SU-DHL-6 (cell line): ENCODE measurements around the gene CYP4F11.

Experiments
- H2AFZ ChIP-seq: fragments of 200-600 bp; sonication (generic); 2 replicates; pipeline ENCODE4 v1.6.1; 2014; ENCODE audit warnings: low read depth, mild to moderate bottlenecking, moderate library complexity, mixed read lengths, antibody characterized with exemption, low read length; ENCODE audit not compliant: severe bottlenecking
- H3F3A ChIP-seq: fragments of 200-600 bp; shearing (Covaris generic); 2 replicates; pipeline ENCODE4 v1.6.0; 2016; ENCODE audit warnings: antibody characterized with exemption, mild to moderate bottlenecking; ENCODE audit not compliant: insufficient read depth
- H3K27ac ChIP-seq: fragments of 200-600 bp; sonication (generic); 2 replicates; pipeline ENCODE4 v1.5.1; 2016; ENCODE audit warnings: low read depth, mild to moderate bottlenecking, low read length, moderate library complexity, mixed read lengths
- H3K27me3 ChIP-seq: fragments of 200-600 bp; sonication (generic), shearing (Covaris generic); 2 replicates; pipeline ENCODE4 v1.6.0; 2014; ENCODE audit warnings: mild to moderate bottlenecking, low read length
- H3K36me3 ChIP-seq: fragments of 200-600 bp; sonication (generic); 2 replicates; pipeline ENCODE4 v1.6.1; 2014; ENCODE audit warnings: mild to moderate bottlenecking, low read length, mixed read lengths
- H3K4me2 ChIP-seq: fragments of 300-600, 200-600 bp; shearing (Covaris generic), sonication (generic); 2 replicates; pipeline ENCODE4 v1.6.0; 2014; ENCODE audit warnings: low read length, low read depth, mild to moderate bottlenecking; ENCODE audit not compliant: poor library complexity, severe bottlenecking
- H3K4me3 ChIP-seq: fragments of 200-600 bp; sonication (generic); 2 replicates; pipeline ENCODE4 v1.5.1; 2014; ENCODE audit warnings: antibody characterized with exemption, low read length, mild to moderate bottlenecking, mixed read lengths; ENCODE audit not compliant: insufficient read depth, poor library complexity, severe bottlenecking
- H3K79me2 ChIP-seq: fragments of 200-600 bp; sonication (generic); 2 replicates; pipeline ENCODE4 v1.6.1; 2014; ENCODE audit warnings: mild to moderate bottlenecking, low read length, moderate library complexity; ENCODE audit not compliant: insufficient read depth
- H3K9ac ChIP-seq: fragments of 200-600 bp; sonication (generic); 2 replicates; pipeline ENCODE4 v1.7.0; 2014; ENCODE audit warnings: mild to moderate bottlenecking, low read length
- H3K9me2 ChIP-seq: fragments of 200-600 bp; sonication (generic); replicated peaks from 2 replicates; pipeline ENCODE4 v1.6.1; 2014; ENCODE audit warnings: low read length; ENCODE audit not compliant: insufficient read depth
- H3K9me3 ChIP-seq: fragments of 200-600 bp; sonication (generic); 2 replicates; pipeline ENCODE4 v1.6.1; 2014; ENCODE audit warnings: low read length, mixed read lengths; ENCODE audit not compliant: insufficient read depth
- H4K20me1 ChIP-seq: fragments of 200-600 bp; sonication (generic); 2 replicates; pipeline ENCODE4 v1.6.1; 2014; ENCODE audit warnings: low read depth, mild to moderate bottlenecking, antibody characterized with exemption, low read length, moderate library complexity, mixed read lengths
- EZH2phosphoT487 ChIP-seq: fragments of 200-600 bp; sonication (generic), shearing (Covaris generic); conservative IDR thresholded peaks from 2 replicates; pipeline ENCODE4 v1.6.1; 2018; ENCODE audit warnings: mild to moderate bottlenecking, antibody characterized with exemption, low read length, moderate library complexity, mixed read lengths
- TF ChIP-seq, protein P1 (sequence below): fragments of 200-600 bp; sonication (generic); IDR thresholded peaks from one replicate; pipeline ENCODE4 v1.5.1; 2017; ENCODE audit warnings: antibody characterized with exemption, mild to moderate bottlenecking, low read length, moderate library complexity; ENCODE audit not compliant: insufficient read depth, poor library complexity, severe bottlenecking

CYP4F11 gene

DNA sequence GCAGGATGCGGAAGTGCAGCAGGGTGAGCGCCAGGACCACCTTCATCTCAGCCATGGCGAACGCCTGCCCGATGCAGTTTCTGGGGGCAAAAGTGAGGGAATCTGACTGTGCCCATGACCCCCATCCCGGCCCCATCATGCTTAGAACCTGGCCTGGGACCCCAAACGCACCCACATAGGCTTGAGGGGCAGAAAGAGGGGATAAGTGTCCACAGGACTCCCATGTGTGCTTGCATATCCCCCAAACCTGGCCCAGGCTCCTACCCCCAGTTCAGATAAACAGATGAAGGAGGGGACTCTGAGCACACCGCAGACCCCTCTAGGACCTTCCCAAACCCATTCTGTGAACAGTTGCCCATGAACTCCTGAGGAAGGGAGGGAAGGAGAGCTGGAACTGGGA lies 20.5 kb downstream of the CYP4F11 start:
- Histone ChIP-seq H3F3A (no peaks in the 10 kb centered on the region), H3K9me3 (peaks cover 4% of the 10 kb centered on the region; the same call in 1 of the 2 replicates)

GRCh38 chr19:15913384-15913783 lies 20.9 kb downstream of the CYP4F11 start:
- no peak for TF ChIP-seq EZH2phosphoT487
- TF ChIP-seq, protein P1, sequence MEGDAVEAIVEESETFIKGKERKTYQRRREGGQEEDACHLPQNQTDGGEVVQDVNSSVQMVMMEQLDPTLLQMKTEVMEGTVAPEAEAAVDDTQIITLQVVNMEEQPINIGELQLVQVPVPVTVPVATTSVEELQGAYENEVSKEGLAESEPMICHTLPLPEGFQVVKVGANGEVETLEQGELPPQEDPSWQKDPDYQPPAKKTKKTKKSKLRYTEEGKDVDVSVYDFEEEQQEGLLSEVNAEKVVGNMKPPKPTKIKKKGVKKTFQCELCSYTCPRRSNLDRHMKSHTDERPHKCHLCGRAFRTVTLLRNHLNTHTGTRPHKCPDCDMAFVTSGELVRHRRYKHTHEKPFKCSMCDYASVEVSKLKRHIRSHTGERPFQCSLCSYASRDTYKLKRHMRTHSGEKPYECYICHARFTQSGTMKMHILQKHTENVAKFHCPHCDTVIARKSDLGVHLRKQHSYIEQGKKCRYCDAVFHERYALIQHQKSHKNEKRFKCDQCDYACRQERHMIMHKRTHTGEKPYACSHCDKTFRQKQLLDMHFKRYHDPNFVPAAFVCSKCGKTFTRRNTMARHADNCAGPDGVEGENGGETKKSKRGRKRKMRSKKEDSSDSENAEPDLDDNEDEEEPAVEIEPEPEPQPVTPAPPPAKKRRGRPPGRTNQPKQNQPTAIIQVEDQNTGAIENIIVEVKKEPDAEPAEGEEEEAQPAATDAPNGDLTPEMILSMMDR: no peak
- no peaks in the 10 kb centered on the region for H3K79me2 ChIP-seq
- H3K4me3 ChIP-seq: no peak overlapping the region
- no peaks in the 10 kb centered on the region for H3K36me3 ChIP-seq
- no peaks in the 10 kb centered on the region for H3K9me2 ChIP-seq
- no peak overlapping the region for H2AFZ ChIP-seq
- no peaks in the 10 kb centered on the region for H4K20me1 ChIP-seq
- no peaks in the 10 kb centered on the region for H3F3A ChIP-seq
- no peak overlapping the region for H3K9ac ChIP-seq
- H3K4me2 ChIP-seq: no peak overlapping the region
- H3K27me3 ChIP-seq: no peaks in the 10 kb centered on the region
- no peak overlapping the region for H3K27ac ChIP-seq
- peaks cover 4% of the 10 kb centered on the region; the same call in 1 of the 2 replicates for H3K9me3 ChIP-seq

More for the DNA sequence above, 20.5 kb downstream of the CYP4F11 start:
- H3K4me2 ChIP-seq: no peak overlapping the region
- no peak overlapping the region for H3K4me3 ChIP-seq
- TF ChIP-seq, protein P1: no peak
- no peak for TF ChIP-seq EZH2phosphoT487
- no peaks in the 10 kb centered on the region for H3K9me2 ChIP-seq
- no peak overlapping the region for H2AFZ ChIP-seq
- no peak overlapping the region for H3K9ac ChIP-seq
- no peaks in the 10 kb centered on the region for H3K27me3 ChIP-seq
- no peaks in the 10 kb centered on the region for H3K79me2 ChIP-seq
- no peaks in the 10 kb centered on the region for H4K20me1 ChIP-seq
- H3K36me3 ChIP-seq: no peaks in the 10 kb centered on the region
- H3K27ac ChIP-seq: no peak overlapping the region

GRCh38 chr19:15911599-15912235 lies 22.6 kb downstream of the CYP4F11 start:
- Histone ChIP-seq H2AFZ (no peak overlapping the region), H3K4me2 (no peak overlapping the region), H3K4me3 (no peak overlapping the region), H3K9me2 (no peaks in the 10 kb centered on the region), H3K9ac (no peak overlapping the region), H3K9me3 (peaks cover 4% of the 10 kb centered on the region; the same call in 1 of the 2 replicates), H4K20me1 (no peaks in the 10 kb centered on the region), H3K27me3 (no peaks in the 10 kb centered on the region), H3K79me2 (no peaks in the 10 kb centered on the region), H3K36me3 (no peaks in the 10 kb centered on the region), H3F3A (no peaks in the 10 kb centered on the region), H3K27ac (no peak overlapping the region)
- TF ChIP-seq, protein P1: no peak
- no peak for TF ChIP-seq EZH2phosphoT487
